Measurements from ENCODE around the gene VSTM4.

DNA sequence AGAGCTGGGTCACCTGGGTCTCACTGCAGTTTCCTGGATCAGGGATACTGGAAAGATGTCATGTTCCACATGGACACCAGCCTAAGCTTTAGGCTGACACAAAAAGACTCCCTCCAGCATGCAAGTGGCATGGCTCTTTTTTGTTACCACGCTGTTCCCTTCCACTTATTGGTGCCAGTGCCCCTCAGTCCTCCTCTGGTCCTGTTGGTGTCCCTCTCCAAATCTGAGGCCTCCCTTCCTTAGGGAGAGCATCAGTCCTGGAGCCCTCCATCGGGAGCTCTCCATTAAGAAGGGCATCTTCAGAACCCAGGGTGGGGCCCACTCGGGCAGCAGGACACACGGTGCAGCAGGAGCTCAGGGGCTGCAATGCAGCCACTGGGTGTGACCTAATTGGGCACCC is 99.6 kb downstream of the VSTM4 start:
- TF ChIP-seq GABPA (IDR thresholded peaks at IDR 0.05 in 1 of 2, conservative IDR thresholded peaks at IDR 0.05 in 1 of 2) (no peak), TAF1 (conservative IDR thresholded peaks at IDR 0.05) (no peak), RAD21 (IDR thresholded peaks at IDR 0.05) (no peak), FOXA1 (IDR thresholded peaks at IDR 0.05) (no peak), CTCF (IDR thresholded peaks at IDR 0.05; ENCODE audit: low read depth, low read length, missing input control) (no peak), YY1 (IDR thresholded peaks at IDR 0.05) (no peak), RXRA (IDR thresholded peaks at IDR 0.05) (no peak), HNF4G (IDR thresholded peaks at IDR 0.05) (no peak), REST (IDR thresholded peaks at IDR 0.05) (no peak), EGR1 (IDR thresholded peaks at IDR 0.05; ENCODE audit: low read depth in 2 of 2) (no peak), MAX (IDR thresholded peaks at IDR 0.05) (no peak)
- TF ChIP-seq, protein P1, sequence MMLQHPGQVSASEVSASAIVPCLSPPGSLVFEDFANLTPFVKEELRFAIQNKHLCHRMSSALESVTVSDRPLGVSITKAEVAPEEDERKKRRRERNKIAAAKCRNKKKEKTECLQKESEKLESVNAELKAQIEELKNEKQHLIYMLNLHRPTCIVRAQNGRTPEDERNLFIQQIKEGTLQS (IDR thresholded peaks at IDR 0.05), result no peak
- TF ChIP-seq, protein P2, sequence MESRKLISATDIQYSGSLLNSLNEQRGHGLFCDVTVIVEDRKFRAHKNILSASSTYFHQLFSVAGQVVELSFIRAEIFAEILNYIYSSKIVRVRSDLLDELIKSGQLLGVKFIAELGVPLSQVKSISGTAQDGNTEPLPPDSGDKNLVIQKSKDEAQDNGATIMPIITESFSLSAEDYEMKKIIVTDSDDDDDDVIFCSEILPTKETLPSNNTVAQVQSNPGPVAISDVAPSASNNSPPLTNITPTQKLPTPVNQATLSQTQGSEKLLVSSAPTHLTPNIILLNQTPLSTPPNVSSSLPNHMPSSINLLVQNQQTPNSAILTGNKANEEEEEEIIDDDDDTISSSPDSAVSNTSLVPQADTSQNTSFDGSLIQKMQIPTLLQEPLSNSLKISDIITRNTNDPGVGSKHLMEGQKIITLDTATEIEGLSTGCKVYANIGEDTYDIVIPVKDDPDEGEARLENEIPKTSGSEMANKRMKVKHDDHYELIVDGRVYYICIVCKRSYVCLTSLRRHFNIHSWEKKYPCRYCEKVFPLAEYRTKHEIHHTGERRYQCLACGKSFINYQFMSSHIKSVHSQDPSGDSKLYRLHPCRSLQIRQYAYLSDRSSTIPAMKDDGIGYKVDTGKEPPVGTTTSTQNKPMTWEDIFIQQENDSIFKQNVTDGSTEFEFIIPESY (IDR thresholded peaks at IDR 0.05), result no peak

Data from liver (tissue), 3 donors.